Esophagus muscularis mucosa (tissue), 4 donors: ENCODE data around the gene PTPRN2. TPM values are rescaled to one million over a fixed set of nuclear protein-coding genes. Genes with fewer than 3 reads are reported as not detected.

Experiments used
- DNase-seq: peaks from one replicate; pipeline ENCODE4 v3.0.0-alpha.2; 2017; ENCODE audit errors: extremely low spot score
- H3K27ac ChIP-seq, 4 donors: fragments of 200-600 bp; sonication (generic); replicated peaks in 1 of 4; 1 replicate in 3 of 4; 2 replicates in 1 of 4; pipeline ENCODE4 v1.5.1; 2016 to 2019; ENCODE audit warnings: mild to moderate bottlenecking in 1 of 4
- H3K27me3 ChIP-seq, 4 donors: fragments of 200-600 bp; sonication (generic); one replicate each; pipeline versions ENCODE4 v1.5.1 to v1.6.0; 2016 to 2019
- H3K36me3 ChIP-seq, 4 donors: fragments of 200-600 bp; sonication (generic); one replicate each; pipeline ENCODE4 v1.5.1; 2016 to 2019
- H3K4me1 ChIP-seq, 4 donors: fragments of 200-600 bp; sonication (generic); one replicate each; pipeline ENCODE4 v1.5.1; 2016 to 2019
- H3K4me3 ChIP-seq, 4 donors: fragments of 200-600 bp; sonication (generic); 1 replicate in 2 of 4; 2 replicates in 2 of 4; pipeline ENCODE4 v1.5.1; 2016 to 2019; ENCODE audit warnings: mild to moderate bottlenecking in 4 of 4, moderate library complexity in 1 of 4
- H3K9me3 ChIP-seq, 4 donors: fragments of 200-600 bp; sonication (generic); 1 replicate in 3 of 4; 2 replicates in 1 of 4; pipeline ENCODE4 v1.5.1; 2016 to 2019
- EP300 ChIP-seq: sonication (generic); formaldehyde crosslinking; IDR thresholded peaks from one replicate; pipeline ENCODE4 v1.6.1; 2017; ENCODE audit warnings: antibody characterized with exemption
- POLR2A ChIP-seq: fragments of 450-650 bp; IDR thresholded peaks from one replicate; pipeline ENCODE4 v1.6.1; 2017; ENCODE audit warnings: antibody characterized with exemption, moderate library complexity, mild to moderate bottlenecking, low read depth
- POLR2AphosphoS5 ChIP-seq, 2 donors: sonication (generic); formaldehyde crosslinking; IDR thresholded peaks; one replicate each; pipeline ENCODE4 v1.6.1; 2017; ENCODE audit warnings: antibody characterized with exemption in 2 of 2
- WGBS: methylation state at CpG from one replicate; pipeline ENCODE4 v1.1.5; 2018; 5-methylcytosine and 5-hydroxymethylcytosine counted together
- intact Hi-C: fragments of 100-400 bp; cut with DNase I; formaldehyde crosslinking; loops from one replicate; pipeline ENCODE4 v1.15.1; 2023
- total RNA-seq, 4 donors: library from RNA; depleted of rRNA; stranded (reverse); fragments of >200 nt; gene quantifications; one replicate each; pipeline versions ENCODE4 v1.1.0 to v1.2.1, GENCODE V29; 2016
- TF ChIP-seq, protein P1 (sequence below), 3 experiments: fragments of 200-600 bp in 2 of 3; fragments of 450-650 bp in 1 of 3; sonication (generic) in 2 of 3; IDR thresholded peaks; one replicate each; pipeline ENCODE4 v1.5.1; 2017 to 2019; ENCODE audit warnings: antibody characterized with exemption in 3 of 3, mild to moderate bottlenecking in 2 of 3, moderate library complexity in 1 of 3

PTPRN2 gene
- total RNA-seq, 4 donors from 2014 or later, result 2.1 to 3.1 (median 3.1) TPM

DNA sequence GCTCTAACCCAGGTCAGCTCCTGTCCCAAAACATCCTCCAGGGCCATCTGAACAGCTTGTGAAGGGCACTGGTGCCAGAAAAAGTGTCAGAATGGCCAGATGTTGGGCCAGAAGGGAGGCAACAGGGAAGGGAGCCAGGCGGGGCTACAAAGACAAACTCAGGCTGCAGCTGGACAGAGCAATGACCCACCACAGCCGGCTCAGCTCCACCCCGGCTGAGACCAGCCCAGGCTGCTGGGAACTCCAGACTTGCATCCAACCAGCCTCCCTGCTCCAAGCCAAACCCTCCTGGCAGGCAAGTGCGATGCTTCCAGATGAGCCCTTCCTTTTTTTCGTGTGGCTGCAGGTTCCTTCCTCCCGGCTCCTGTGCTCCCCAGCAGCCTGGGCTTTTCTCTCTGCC is 466.9 kb downstream of the PTPRN2 start:
- H3K9me3 ChIP-seq, result peaks cover 3 to 49% (median 27%) of the 10 kb centered on the region in 4 donors
- H3K36me3 ChIP-seq, result no peaks in the 10 kb centered on the region
- 50% methylated on average over 6 of the region's 6 CpGs for WGBS
- DNase-seq, result no peak
- no peaks in the 10 kb centered on the region for H3K27me3 ChIP-seq
- H3K4me1 ChIP-seq, result no peaks in the 10 kb centered on the region
- TF ChIP-seq POLR2A (no peak), POLR2AphosphoS5 (IDR thresholded peaks at IDR 0.05) (no peak), EP300 (no peak)
- TF ChIP-seq, protein P1, sequence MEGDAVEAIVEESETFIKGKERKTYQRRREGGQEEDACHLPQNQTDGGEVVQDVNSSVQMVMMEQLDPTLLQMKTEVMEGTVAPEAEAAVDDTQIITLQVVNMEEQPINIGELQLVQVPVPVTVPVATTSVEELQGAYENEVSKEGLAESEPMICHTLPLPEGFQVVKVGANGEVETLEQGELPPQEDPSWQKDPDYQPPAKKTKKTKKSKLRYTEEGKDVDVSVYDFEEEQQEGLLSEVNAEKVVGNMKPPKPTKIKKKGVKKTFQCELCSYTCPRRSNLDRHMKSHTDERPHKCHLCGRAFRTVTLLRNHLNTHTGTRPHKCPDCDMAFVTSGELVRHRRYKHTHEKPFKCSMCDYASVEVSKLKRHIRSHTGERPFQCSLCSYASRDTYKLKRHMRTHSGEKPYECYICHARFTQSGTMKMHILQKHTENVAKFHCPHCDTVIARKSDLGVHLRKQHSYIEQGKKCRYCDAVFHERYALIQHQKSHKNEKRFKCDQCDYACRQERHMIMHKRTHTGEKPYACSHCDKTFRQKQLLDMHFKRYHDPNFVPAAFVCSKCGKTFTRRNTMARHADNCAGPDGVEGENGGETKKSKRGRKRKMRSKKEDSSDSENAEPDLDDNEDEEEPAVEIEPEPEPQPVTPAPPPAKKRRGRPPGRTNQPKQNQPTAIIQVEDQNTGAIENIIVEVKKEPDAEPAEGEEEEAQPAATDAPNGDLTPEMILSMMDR (IDR thresholded peaks at IDR 0.05), result no peak
- H3K4me3 ChIP-seq, result no peak overlapping the region
- intact Hi-C loops, result no loop called here
- no peak overlapping the region for H3K27ac ChIP-seq

DNA sequence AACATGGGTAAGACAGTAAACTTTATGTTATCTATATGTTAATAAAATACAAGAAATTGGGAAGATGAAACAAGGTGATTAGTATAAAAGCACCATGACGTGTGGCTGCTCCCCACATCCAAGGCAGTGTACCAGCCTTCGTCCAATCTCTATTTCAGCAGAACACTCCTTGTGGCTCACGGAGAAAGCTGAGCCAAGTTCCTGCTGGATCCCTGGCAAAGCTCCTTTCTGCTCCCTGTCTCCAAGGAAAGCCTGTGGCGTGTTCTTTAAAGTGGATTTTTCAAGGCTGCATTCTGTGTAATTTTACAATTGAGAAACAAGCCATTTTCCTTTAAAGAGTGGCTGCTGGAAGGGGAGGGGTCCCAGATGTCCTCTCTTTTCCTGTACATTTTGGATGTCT is 467.3 kb downstream of the PTPRN2 start:
- WGBS, result 70% methylated on average over 4 of the region's 4 CpGs
- intact Hi-C loops, result no loop called here
- Histone ChIP-seq H3K27me3 (no peaks in the 10 kb centered on the region), H3K9me3 (peaks cover 3 to 53% (median 27%) of the 10 kb centered on the region in 4 donors), H3K27ac (no peak overlapping the region), H3K36me3 (no peaks in the 10 kb centered on the region), H3K4me3 (no peak overlapping the region), H3K4me1 (no peaks in the 10 kb centered on the region)
- TF ChIP-seq, protein P1 (IDR thresholded peaks at IDR 0.05), result no peak
- TF ChIP-seq POLR2AphosphoS5 (IDR thresholded peaks at IDR 0.05) (no peak), EP300 (no peak), POLR2A (no peak)
- no peak for DNase-seq

DNA sequence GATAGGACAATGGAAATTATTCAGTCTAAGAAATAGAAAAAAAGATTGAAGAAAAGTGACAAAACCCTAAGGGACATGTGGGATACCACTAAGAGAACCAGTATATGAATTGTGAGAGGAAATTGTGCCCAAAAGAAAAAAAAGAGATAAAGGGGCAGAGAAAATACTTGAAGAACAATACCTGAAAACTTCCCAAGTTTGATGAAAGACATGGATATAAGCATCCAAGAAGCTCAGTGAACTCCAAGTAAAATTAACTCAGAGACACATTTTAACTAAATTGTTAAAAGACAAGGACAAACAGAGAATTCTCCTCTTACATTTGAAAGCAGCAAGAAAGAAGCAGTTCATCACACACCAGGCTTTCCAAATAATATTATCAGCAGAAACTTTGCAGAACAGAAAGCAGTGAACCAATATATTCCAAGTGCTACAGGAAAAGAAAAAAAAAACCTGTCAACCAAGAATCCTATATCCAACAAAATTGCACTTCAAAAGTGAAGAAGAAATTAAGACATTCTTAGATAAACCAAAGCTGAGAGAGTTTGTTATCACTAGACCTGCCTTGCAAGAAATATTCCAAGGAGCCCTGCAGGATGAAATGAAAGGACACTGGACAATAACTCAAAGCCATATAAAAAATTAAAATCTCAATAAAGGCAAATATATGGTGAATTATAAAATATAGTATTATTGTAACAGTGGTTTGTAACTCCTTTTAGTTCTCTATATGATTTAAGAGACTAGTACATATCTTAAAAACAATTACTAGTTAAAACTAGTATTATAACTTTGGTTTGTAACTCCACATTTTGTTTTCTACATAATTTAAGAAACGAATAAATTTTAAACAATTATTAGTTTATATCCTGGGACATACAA is 470.0 kb downstream of the PTPRN2 start:
- peaks cover 3 to 61% (median 28%) of the 10 kb centered on the region in 4 donors for H3K9me3 ChIP-seq
- WGBS, result 72% methylated on average over 1 of the region's 1 CpG
- intact Hi-C loops, result no loop called here

DNA sequence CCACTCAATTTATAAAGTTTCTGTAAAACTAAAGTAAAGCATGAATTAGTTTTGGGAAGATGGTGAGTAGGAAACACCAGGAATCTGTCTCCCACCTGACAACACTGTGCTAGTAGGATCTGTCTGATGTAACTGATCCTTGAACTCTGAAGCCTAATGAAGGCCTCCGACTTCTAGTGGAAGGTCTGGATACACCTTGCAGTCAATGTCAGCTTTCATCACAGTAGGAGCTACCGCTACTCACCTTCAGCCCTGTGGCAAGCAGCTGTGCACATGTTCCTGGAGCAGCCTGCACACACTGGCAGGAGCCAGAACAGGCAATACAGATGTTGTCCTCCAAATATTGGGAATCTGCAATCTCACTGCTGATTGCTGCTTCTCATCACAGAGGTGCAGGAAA is 471.4 kb downstream of the PTPRN2 start:
- no peak for TF ChIP-seq POLR2AphosphoS5 (IDR thresholded peaks at IDR 0.05)
- TF ChIP-seq, protein P1 (IDR thresholded peaks at IDR 0.05), result no peak
- TF ChIP-seq EP300, result no peak
- no peak for TF ChIP-seq POLR2A
- no peak overlapping the region for H3K27ac ChIP-seq
- intact Hi-C loops, result no loop called here
- no peaks in the 10 kb centered on the region for H3K36me3 ChIP-seq
- no peaks in the 10 kb centered on the region for H3K4me1 ChIP-seq
- H3K4me3 ChIP-seq, result no peak overlapping the region
- H3K27me3 ChIP-seq, result no peaks in the 10 kb centered on the region
- H3K9me3 ChIP-seq, result peaks cover 3 to 61% (median 28%) of the 10 kb centered on the region in 4 donors
- no peak for DNase-seq
- WGBS, result 82% methylated on average over 2 of the region's 2 CpGs

More for the DNA sequence above, 470.0 kb downstream of the PTPRN2 start:
- H3K4me3 ChIP-seq, result no peak overlapping the region
- H3K36me3 ChIP-seq, result no peaks in the 10 kb centered on the region
- DNase-seq, result no peak
- TF ChIP-seq, protein P1 (IDR thresholded peaks at IDR 0.05), result no peak
- TF ChIP-seq POLR2AphosphoS5 (IDR thresholded peaks at IDR 0.05) (no peak), EP300 (no peak), POLR2A (no peak)
- no peaks in the 10 kb centered on the region for H3K4me1 ChIP-seq
- no peaks in the 10 kb centered on the region for H3K27me3 ChIP-seq
- H3K27ac ChIP-seq, result no peak overlapping the region
